SJCRH30 (cell line): ENCODE measurements around the gene BCL11B. TPM values are rescaled to one million over a fixed set of nuclear protein-coding genes. Genes with fewer than 3 reads are reported as not detected.

Source experiments
- DNase-seq, 2 experiments: peaks; one replicate each; pipeline ENCODE4 v3.0.0-alpha.2; 2015 to 2020
- H3K27ac ChIP-seq: fragments of 250-450 bp; sonication (Bioruptor Pico); 2 replicates; pipeline ENCODE4 v1.5.1; 2020; ENCODE audit warnings: mild to moderate bottlenecking, moderate library complexity
- H3K27me3 ChIP-seq: fragments of 250-450 bp; sonication (Bioruptor Pico); 2 replicates; pipeline ENCODE4 v1.5.1; 2020; ENCODE audit warnings: mild to moderate bottlenecking, moderate library complexity
- H3K36me3 ChIP-seq: fragments of 250-450 bp; sonication (Bioruptor Pico); 2 replicates; pipeline ENCODE4 v1.5.1; 2020; ENCODE audit warnings: mild to moderate bottlenecking, moderate library complexity
- H3K4me1 ChIP-seq: fragments of 250-450 bp; sonication (Bioruptor Pico); 2 replicates; pipeline ENCODE4 v1.5.1; 2020; ENCODE audit warnings: mild to moderate bottlenecking, moderate library complexity
- H3K4me3 ChIP-seq: fragments of 250-450 bp; sonication (Bioruptor Pico); 2 replicates; pipeline ENCODE4 v1.5.1; 2020; ENCODE audit warnings: mild to moderate bottlenecking, moderate library complexity
- H3K9me3 ChIP-seq: fragments of 250-450 bp; sonication (Bioruptor Pico); replicated peaks from 2 replicates; pipeline ENCODE4 v1.5.1; 2020; ENCODE audit warnings: mild to moderate bottlenecking, moderate library complexity
- total RNA-seq: library from RNA; depleted of rRNA; stranded (reverse); fragments of >200 nt; shearing (Covaris generic); gene quantifications from 2 replicates; pipeline ENCODE4 v1.2.3, GENCODE V29; 2014

Gene BCL11B
- total RNA-seq, 1 experiment from 2014 or later = 2.2 TPM

- H3K36me3 ChIP-seq = no peaks in the 10 kb centered on the region
- H3K4me3 ChIP-seq = no peak overlapping the region
- H3K27me3 ChIP-seq = peaks cover 4% of the 10 kb centered on the region; the same call in 1 of the 2 replicates
- no peak overlapping the region for H3K27ac ChIP-seq
- no peaks in the 10 kb centered on the region for H3K9me3 ChIP-seq
- DNase-seq = no peak
- no peaks in the 10 kb centered on the region; the same call in 1 of the 2 replicates for H3K4me1 ChIP-seq
These were observed 4.5 kb upstream of the BCL11B start for GRCh38 chr14:99276482-99276881.

- no peaks in the 10 kb centered on the region; the same call in 1 of the 2 replicates for H3K4me1 ChIP-seq
- H3K36me3 ChIP-seq = no peaks in the 10 kb centered on the region
- no peak for DNase-seq
- H3K27ac ChIP-seq = no peak overlapping the region
- H3K9me3 ChIP-seq = no peaks in the 10 kb centered on the region
- no peak overlapping the region for H3K4me3 ChIP-seq
- H3K27me3 ChIP-seq = peaks cover 4% of the 10 kb centered on the region; the same call in 1 of the 2 replicates
These were observed 3.2 kb upstream of the BCL11B start for GRCh38 chr14:99275222-99275584.

- H3K9me3 ChIP-seq = no peaks in the 10 kb centered on the region
- no peaks in the 10 kb centered on the region for H3K36me3 ChIP-seq
- peaks cover 7% of the 10 kb centered on the region for H3K27me3 ChIP-seq
- no peaks in the 10 kb centered on the region; the same call in 1 of the 2 replicates for H3K4me1 ChIP-seq
- DNase-seq = peak; percentile 86 to 88
- H3K4me3 ChIP-seq = peak overlapping the region; percentile 25
- no peak overlapping the region for H3K27ac ChIP-seq
These were observed 2.6 kb upstream of the BCL11B start for GRCh38 chr14:99274346-99275221.

- Histone ChIP-seq H3K9me3 (no peaks in the 10 kb centered on the region), H3K4me3 (peak overlapping the region; percentile 67), H3K27ac (peak overlapping the region; percentile 40), H3K36me3 (no peaks in the 10 kb centered on the region), H3K27me3 (peaks cover 7% of the 10 kb centered on the region), H3K4me1 (no peaks in the 10 kb centered on the region; the same call in 1 of the 2 replicates)
- peak in 1 of 2 experiments; percentile 34 for DNase-seq
These were observed 1.9 kb upstream of the BCL11B start for GRCh38 chr14:99273766-99274345.

- no peaks in the 10 kb centered on the region for H3K9me3 ChIP-seq
- H3K4me1 ChIP-seq = no peaks in the 10 kb centered on the region; the same call in 1 of the 2 replicates
- H3K36me3 ChIP-seq = no peaks in the 10 kb centered on the region
- peak overlapping the region; percentile 67 for H3K4me3 ChIP-seq
- peak overlapping the region; percentile 40 for H3K27ac ChIP-seq
- DNase-seq = peak; percentile 74 to 75
- peaks cover 7% of the 10 kb centered on the region for H3K27me3 ChIP-seq
These were observed 1.1 kb upstream of the BCL11B start for GRCh38 chr14:99272899-99273765.

GRCh38 chr14:99272632-99272898, 568 bp upstream of the BCL11B start:
- Histone ChIP-seq H3K9me3 (no peaks in the 10 kb centered on the region), H3K36me3 (no peaks in the 10 kb centered on the region), H3K4me1 (no peaks in the 10 kb centered on the region; the same call in 1 of the 2 replicates), H3K4me3 (peak overlapping the region; percentile 67), H3K27ac (no peak overlapping the region), H3K27me3 (peaks cover 7% of the 10 kb centered on the region)
- no peak for DNase-seq

GRCh38 chr14:99271221-99271941, 616 bp downstream of the BCL11B start:
- no peak overlapping the region for H3K27ac ChIP-seq
- peaks cover 9% of the 10 kb centered on the region for H3K27me3 ChIP-seq
- H3K4me1 ChIP-seq = no peaks in the 10 kb centered on the region; the same call in 1 of the 2 replicates
- DNase-seq = no peak
- H3K36me3 ChIP-seq = no peaks in the 10 kb centered on the region
- no peaks in the 10 kb centered on the region for H3K9me3 ChIP-seq
- H3K4me3 ChIP-seq = peak overlapping the region; percentile 67

GRCh38 chr14:99270458-99271220, 1.4 kb downstream of the BCL11B start:
- H3K4me1 ChIP-seq = no peaks in the 10 kb centered on the region; the same call in 1 of the 2 replicates
- peaks cover 9% of the 10 kb centered on the region for H3K27me3 ChIP-seq
- DNase-seq = peak; percentile 21 to 42
- H3K4me3 ChIP-seq = peak overlapping the region; percentile 67
- H3K27ac ChIP-seq = no peak overlapping the region
- no peaks in the 10 kb centered on the region for H3K9me3 ChIP-seq
- H3K36me3 ChIP-seq = no peaks in the 10 kb centered on the region

GRCh38 chr14:99268810-99269707, 2.9 kb downstream of the BCL11B start:
- H3K36me3 ChIP-seq = no peaks in the 10 kb centered on the region
- no peak for DNase-seq
- no peak overlapping the region for H3K4me3 ChIP-seq
- peaks cover 9% of the 10 kb centered on the region for H3K27me3 ChIP-seq
- H3K4me1 ChIP-seq = no peaks in the 10 kb centered on the region; the same call in 1 of the 2 replicates
- no peak overlapping the region for H3K27ac ChIP-seq
- H3K9me3 ChIP-seq = no peaks in the 10 kb centered on the region

GRCh38 chr14:99267837-99268781, 3.9 kb downstream of the BCL11B start:
- H3K36me3 ChIP-seq = no peaks in the 10 kb centered on the region
- H3K27me3 ChIP-seq = peaks cover 9% of the 10 kb centered on the region
- no peaks in the 10 kb centered on the region; the same call in 1 of the 2 replicates for H3K4me1 ChIP-seq
- no peaks in the 10 kb centered on the region for H3K9me3 ChIP-seq
- no peak overlapping the region for H3K27ac ChIP-seq
- DNase-seq = no peak
- H3K4me3 ChIP-seq = no peak overlapping the region

GRCh38 chr14:99267381-99267780, 4.6 kb downstream of the BCL11B start:
- H3K36me3 ChIP-seq = no peaks in the 10 kb centered on the region
- H3K4me1 ChIP-seq = no peaks in the 10 kb centered on the region
- no peak overlapping the region for H3K4me3 ChIP-seq
- H3K27ac ChIP-seq = no peak overlapping the region
- H3K27me3 ChIP-seq = peaks cover 9% of the 10 kb centered on the region
- H3K9me3 ChIP-seq = no peaks in the 10 kb centered on the region
- no peak for DNase-seq
